ENCODE data around the gene VWA5B2.

- TF ChIP-seq GATA2 (IDR thresholded peaks at IDR 0.05; ENCODE audit: low read depth, low read length) (no peak), GATA3 (IDR thresholded peaks at IDR 0.05; ENCODE audit: low read depth, low read length) (no peak)
Measured at GRCh38 chr3:184255291-184256039, 26.1 kb downstream of the VWA5B2 start.
